HFF-Myc (cell line): ENCODE data around the gene RIF1.

Experiments
- DNase-seq: peaks from one replicate; pipeline ENCODE4 v3.0.0-alpha.2; 2011; ENCODE audit warnings: low read depth; ENCODE audit errors: extremely low read depth
- H3K4me3 ChIP-seq: replicated peaks from 2 replicates; pipeline ENCODE4 v1.5.1; 2011; ENCODE audit warnings: low read depth, mild to moderate bottlenecking, control low read depth, low read length
- TF ChIP-seq, protein P1 (sequence below): IDR thresholded peaks from 2 replicates; pipeline ENCODE4 v1.5.1; 2012; ENCODE audit warnings: mild to moderate bottlenecking, low read depth, low read length, control low read depth; ENCODE audit errors: missing control alignments

Gene RIF1

DNA sequence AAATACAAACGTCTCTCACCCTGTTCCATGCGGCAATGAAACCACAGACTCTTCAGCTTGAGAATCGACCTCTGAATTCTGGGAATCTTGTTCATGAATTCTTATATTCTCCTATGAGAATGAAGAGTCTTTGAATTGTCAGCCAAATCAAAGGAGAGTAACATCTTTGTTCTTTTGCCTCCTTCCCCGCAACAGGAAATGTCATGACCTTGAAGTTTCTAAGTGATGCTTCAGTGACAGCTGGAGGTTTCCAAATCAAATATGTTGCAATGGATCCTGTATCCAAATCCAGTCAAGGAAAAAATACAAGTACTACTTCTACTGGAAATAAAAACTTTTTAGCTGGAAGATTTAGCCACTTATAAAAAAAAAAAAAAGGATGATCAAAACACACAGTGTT is 30.5 kb upstream of the RIF1 start:
- no peak overlapping the region for H3K4me3 ChIP-seq
- DNase-seq, result no peak
- TF ChIP-seq, protein P1, sequence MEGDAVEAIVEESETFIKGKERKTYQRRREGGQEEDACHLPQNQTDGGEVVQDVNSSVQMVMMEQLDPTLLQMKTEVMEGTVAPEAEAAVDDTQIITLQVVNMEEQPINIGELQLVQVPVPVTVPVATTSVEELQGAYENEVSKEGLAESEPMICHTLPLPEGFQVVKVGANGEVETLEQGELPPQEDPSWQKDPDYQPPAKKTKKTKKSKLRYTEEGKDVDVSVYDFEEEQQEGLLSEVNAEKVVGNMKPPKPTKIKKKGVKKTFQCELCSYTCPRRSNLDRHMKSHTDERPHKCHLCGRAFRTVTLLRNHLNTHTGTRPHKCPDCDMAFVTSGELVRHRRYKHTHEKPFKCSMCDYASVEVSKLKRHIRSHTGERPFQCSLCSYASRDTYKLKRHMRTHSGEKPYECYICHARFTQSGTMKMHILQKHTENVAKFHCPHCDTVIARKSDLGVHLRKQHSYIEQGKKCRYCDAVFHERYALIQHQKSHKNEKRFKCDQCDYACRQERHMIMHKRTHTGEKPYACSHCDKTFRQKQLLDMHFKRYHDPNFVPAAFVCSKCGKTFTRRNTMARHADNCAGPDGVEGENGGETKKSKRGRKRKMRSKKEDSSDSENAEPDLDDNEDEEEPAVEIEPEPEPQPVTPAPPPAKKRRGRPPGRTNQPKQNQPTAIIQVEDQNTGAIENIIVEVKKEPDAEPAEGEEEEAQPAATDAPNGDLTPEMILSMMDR, result no peak

DNA sequence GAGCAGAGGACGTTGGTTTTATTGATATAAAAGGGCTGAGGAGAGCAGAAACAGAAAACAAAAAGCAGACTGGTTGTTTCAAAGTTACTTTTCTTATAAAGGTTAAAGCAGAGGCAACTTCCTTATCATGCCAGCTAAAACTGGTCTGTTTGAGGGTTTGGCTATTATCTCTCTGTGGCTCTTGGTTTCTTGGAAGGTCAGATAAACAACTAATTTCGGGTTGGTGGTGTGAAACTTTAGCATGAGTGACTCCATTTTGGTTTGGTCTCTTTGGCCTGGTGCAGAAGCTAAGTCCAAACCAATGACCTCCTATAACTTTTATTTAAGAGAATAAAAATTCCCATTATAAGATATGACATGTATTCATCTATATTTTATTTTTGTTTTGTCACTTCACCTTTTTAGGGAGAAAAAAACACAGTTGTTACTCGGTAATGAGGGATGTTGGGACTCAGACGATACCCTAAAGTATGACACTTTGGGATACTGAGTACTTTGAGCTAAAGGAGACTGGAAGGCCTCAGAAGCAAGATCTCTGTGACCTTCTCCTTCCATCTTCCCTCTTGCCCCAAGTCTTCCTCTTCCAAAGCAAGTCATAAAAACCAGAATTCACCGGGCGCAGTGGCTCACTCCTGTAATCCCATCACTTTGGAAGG is 29.0 kb upstream of the RIF1 start:
- TF ChIP-seq, protein P1, result no peak
- H3K4me3 ChIP-seq, result no peak overlapping the region
- no peak for DNase-seq

DNA sequence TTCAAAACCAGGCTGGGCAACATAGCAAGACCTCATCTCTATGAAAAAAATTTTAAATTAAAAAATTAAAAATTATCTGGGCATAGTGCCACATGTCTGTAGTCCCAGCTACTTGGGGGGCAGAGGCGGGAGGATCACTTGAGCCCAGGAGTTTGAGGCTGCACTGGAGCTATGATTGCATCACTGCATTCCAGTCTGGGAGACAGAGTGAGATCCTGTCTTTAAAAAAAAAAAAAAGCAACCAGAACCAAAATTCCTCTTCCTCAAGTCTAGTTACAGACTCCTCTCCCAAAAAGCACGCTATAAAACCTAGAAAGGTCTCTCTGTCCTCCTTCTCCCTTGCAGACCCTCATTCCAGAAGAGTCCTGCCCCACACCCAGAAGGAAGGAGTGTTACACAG is 28.4 kb upstream of the RIF1 start:
- no peak overlapping the region for H3K4me3 ChIP-seq
- TF ChIP-seq, protein P1, result no peak
- DNase-seq, result no peak

DNA sequence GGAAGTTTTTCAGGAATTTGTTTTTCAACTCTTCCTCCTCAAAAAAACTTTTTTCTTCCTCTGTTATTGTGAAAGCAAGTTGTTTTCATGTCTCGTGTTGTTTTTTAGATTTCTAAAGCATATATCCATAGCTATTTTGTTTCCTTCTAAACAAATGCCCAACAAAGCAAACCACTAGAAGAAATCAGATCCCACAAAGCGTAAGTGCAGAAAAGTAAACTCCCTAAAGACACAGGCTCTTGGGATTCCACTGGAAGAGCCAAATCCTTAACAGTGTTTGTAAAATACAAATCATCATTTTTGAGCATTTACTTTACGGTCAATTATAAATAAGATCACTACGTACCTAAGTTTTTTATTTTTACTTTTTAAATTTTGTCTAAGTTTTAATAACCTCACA is 21.7 kb upstream of the RIF1 start:
- H3K4me3 ChIP-seq, result no peak overlapping the region
- DNase-seq, result no peak
- TF ChIP-seq, protein P1, result no peak

DNA sequence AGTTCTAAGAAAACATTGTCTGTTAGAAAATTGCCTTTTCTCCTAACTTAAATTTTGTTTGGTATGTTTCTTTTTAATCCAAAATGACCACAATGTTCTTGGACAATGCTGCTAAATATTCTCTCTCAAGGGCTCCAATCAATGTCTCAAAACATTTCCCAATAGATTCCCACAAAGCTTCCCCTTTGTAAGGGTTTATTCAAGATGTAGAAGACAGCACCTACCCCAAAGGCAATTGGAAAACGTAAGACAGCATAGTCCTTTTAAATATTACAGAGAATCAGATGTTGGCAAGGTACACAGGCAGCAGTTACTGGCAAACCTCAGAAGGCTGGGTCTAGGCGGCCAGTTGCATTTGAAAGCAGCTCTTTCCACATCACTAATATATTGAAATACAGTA is 18.3 kb upstream of the RIF1 start:
- DNase-seq, result no peak
- TF ChIP-seq, protein P1, result no peak
- no peak overlapping the region for H3K4me3 ChIP-seq

DNA sequence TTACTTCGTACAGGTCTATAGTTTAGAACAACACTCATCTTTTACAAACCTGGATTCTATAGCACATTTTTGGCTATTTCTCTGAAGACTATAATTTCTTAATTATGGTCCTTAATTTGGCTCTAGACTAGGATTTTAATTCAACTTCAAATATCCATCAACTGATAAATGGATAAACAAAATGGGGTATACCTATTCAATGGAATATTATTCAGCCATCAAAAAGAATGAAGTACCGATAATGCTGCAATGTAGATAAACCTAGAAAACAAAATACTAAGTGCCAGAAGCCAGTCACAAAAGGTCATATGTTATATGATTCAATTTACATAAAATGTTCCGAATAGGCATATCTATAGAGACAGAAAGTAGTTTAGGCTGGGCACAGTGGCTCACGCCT is 15.2 kb upstream of the RIF1 start:
- no peak for DNase-seq
- no peak overlapping the region for H3K4me3 ChIP-seq
- TF ChIP-seq, protein P1, result no peak

DNA sequence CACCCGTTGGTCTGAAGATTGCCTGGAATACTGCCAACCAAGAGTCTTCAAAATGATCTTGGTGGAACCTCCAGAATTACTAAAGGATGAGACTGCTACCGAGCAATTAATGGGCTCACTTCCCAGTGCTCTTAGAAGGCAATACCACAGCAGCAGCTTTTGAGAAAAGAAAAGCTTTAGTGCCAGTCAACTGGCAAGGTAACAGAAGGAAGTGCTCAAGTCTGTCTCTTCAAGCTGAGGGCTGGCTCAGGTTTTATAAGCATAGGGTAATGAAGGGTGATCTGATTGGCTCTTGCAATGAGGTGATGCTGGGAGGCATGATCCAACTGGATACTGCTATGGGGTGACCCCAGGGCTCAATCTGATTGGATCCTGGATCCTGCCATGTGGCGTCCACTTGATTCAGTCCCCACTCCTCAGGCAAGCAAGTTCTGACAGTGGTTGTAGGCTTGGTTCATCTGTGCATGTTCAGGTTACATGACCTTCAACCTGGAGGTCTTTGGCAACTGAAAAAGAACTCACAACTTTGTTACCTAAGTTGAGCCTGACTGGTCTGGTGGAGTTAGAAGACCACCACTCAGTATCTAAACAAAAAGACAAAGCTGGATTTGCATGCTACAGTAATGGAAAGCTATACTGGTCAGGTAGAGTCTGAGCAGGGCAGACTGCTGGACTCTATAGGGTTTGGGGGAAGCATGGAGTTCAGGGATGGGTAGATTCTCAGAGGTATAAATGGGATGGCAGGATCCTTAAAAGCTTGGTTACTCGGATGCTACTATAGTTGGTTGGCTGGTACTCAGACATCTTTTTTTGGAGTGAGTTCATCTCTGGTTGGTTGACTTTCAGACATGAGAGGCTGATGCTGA is 14.0 kb upstream of the RIF1 start:
- TF ChIP-seq, protein P1, result no peak
- no peak overlapping the region for H3K4me3 ChIP-seq
- no peak for DNase-seq
